Mesodermal cell (in vitro differentiated cells): ENCODE results near the gene IRAK3.

ENCODE experiments used
- H3K27ac ChIP-seq: 2 replicates; pipeline ENCODE4 v1.7.0; 2013; ENCODE audit warnings: mild to moderate bottlenecking, low read depth, low read length, moderate library complexity; ENCODE audit not compliant: severe bottlenecking
- H3K36me3 ChIP-seq: 2 replicates; pipeline ENCODE4 v1.7.1; 2013; ENCODE audit warnings: mild to moderate bottlenecking, low read length, moderate library complexity; ENCODE audit not compliant: control insufficient read depth, insufficient read depth
- H3K4me1 ChIP-seq: one replicate; pipeline ENCODE4 v1.7.1; 2013; ENCODE audit warnings: mild to moderate bottlenecking, low read length; ENCODE audit not compliant: insufficient read depth, control insufficient read depth, poor library complexity, severe bottlenecking
- H3K4me3 ChIP-seq: 2 replicates; pipeline ENCODE4 v1.7.0; 2013; ENCODE audit warnings: low read length, control low read depth, mild to moderate bottlenecking; ENCODE audit not compliant: insufficient read depth, poor library complexity, severe bottlenecking; ENCODE audit errors: extremely low read depth
- H3K9me3 ChIP-seq: 2 replicates; pipeline ENCODE4 v1.7.1; 2013; ENCODE audit warnings: mild to moderate bottlenecking, low read length, moderate library complexity; ENCODE audit not compliant: control insufficient read depth
- WGBS, 2 experiments: methylation state at CpG; one replicate each; pipeline ENCODE4 v1.1.5; 2013; ENCODE audit warnings: missing lambda C conversion rate in 2 of 2; ENCODE audit not compliant: insufficient coverage in 2 of 2; 5-methylcytosine and 5-hydroxymethylcytosine counted together

IRAK3 gene

GRCh38 chr12:66240096-66240820, 51.2 kb downstream of the IRAK3 start:
- 72 to 90% methylated on average over 1 to 4 of the region's 7 CpGs for WGBS, 2 experiments
- Histone ChIP-seq H3K4me3 (no peak overlapping the region), H3K9me3 (no peaks in the 10 kb centered on the region), H3K4me1 (peaks cover 12% of the 10 kb centered on the region), H3K27ac (no peak overlapping the region), H3K36me3 (no peaks in the 10 kb centered on the region)

GRCh38 chr12:66241061-66242043, 52.3 kb downstream of the IRAK3 start:
- H3K9me3 ChIP-seq: no peaks in the 10 kb centered on the region
- H3K4me1 ChIP-seq: peaks cover 12% of the 10 kb centered on the region
- no peaks in the 10 kb centered on the region for H3K36me3 ChIP-seq
- no peak overlapping the region for H3K4me3 ChIP-seq
- 94 to 96% methylated on average over 5 of the region's 7 CpGs for WGBS, 2 experiments
- H3K27ac ChIP-seq: no peak overlapping the region

GRCh38 chr12:66242311-66242710, 53.3 kb downstream of the IRAK3 start:
- Histone ChIP-seq H3K4me3 (no peak overlapping the region), H3K27ac (no peak overlapping the region), H3K4me1 (peaks cover 12% of the 10 kb centered on the region)

GRCh38 chr12:66243911-66244310, 54.9 kb downstream of the IRAK3 start:
- no CpG with 5 or more reads among the region's 2 CpGs for WGBS, 2 experiments
- Histone ChIP-seq H3K9me3 (no peaks in the 10 kb centered on the region), H3K27ac (no peak overlapping the region), H3K4me3 (no peak overlapping the region), H3K36me3 (no peaks in the 10 kb centered on the region), H3K4me1 (peaks cover 6% of the 10 kb centered on the region)

More at GRCh38 chr12:66242311-66242710, 53.3 kb downstream of the IRAK3 start:
- H3K36me3 ChIP-seq: no peaks in the 10 kb centered on the region
- 89 to 96% methylated on average over 1 to 2 of the region's 2 CpGs for WGBS, 2 experiments
- H3K9me3 ChIP-seq: no peaks in the 10 kb centered on the region

- Histone ChIP-seq H3K4me1 (peaks cover 6% of the 10 kb centered on the region), H3K9me3 (no peaks in the 10 kb centered on the region), H3K27ac (no peak overlapping the region), H3K4me3 (no peak overlapping the region), H3K36me3 (no peaks in the 10 kb centered on the region)
- 100% methylated on average over 1 of the region's 1 CpG for WGBS, 2 experiments
These were observed 55.4 kb downstream of the IRAK3 start for GRCh38 chr12:66244446-66244845.

GRCh38 chr12:66247741-66248140, 58.7 kb downstream of the IRAK3 start:
- H3K9me3 ChIP-seq: no peaks in the 10 kb centered on the region
- no peak overlapping the region for H3K27ac ChIP-seq
- no peaks in the 10 kb centered on the region for H3K36me3 ChIP-seq
- H3K4me3 ChIP-seq: no peak overlapping the region
- no peaks in the 10 kb centered on the region for H3K4me1 ChIP-seq

- Histone ChIP-seq H3K4me3 (no peak overlapping the region), H3K27ac (no peak overlapping the region), H3K9me3 (no peaks in the 10 kb centered on the region), H3K4me1 (no peaks in the 10 kb centered on the region), H3K36me3 (no peaks in the 10 kb centered on the region)
- 80 to 83% methylated on average over 1 to 2 of the region's 3 CpGs for WGBS, 2 experiments
These were observed 62.0 kb downstream of the IRAK3 start for GRCh38 chr12:66251049-66251448.

GRCh38 chr12:66252771-66253170, 63.8 kb downstream of the IRAK3 start:
- WGBS, 2 experiments: 100% methylated on average over 1 to 2 of the region's 2 CpGs
- no peak overlapping the region for H3K27ac ChIP-seq
- no peaks in the 10 kb centered on the region for H3K36me3 ChIP-seq
- no peaks in the 10 kb centered on the region for H3K4me1 ChIP-seq
- no peaks in the 10 kb centered on the region for H3K9me3 ChIP-seq
- no peak overlapping the region for H3K4me3 ChIP-seq

- Histone ChIP-seq H3K4me3 (no peak overlapping the region), H3K4me1 (no peaks in the 10 kb centered on the region), H3K36me3 (no peaks in the 10 kb centered on the region), H3K9me3 (no peaks in the 10 kb centered on the region), H3K27ac (no peak overlapping the region)
These were observed 66.7 kb downstream of the IRAK3 start for GRCh38 chr12:66255737-66256136.

GRCh38 chr12:66258011-66258410, 69.0 kb downstream of the IRAK3 start:
- H3K4me3 ChIP-seq: no peak overlapping the region
- no peaks in the 10 kb centered on the region for H3K9me3 ChIP-seq
- no peaks in the 10 kb centered on the region for H3K4me1 ChIP-seq
- no peak overlapping the region for H3K27ac ChIP-seq
- WGBS, 2 experiments: 83 to 88% methylated on average over 3 of the region's 3 CpGs
- no peaks in the 10 kb centered on the region for H3K36me3 ChIP-seq

GRCh38 chr12:66262737-66263136, 73.7 kb downstream of the IRAK3 start:
- no peaks in the 10 kb centered on the region for H3K36me3 ChIP-seq
- no peak overlapping the region for H3K4me3 ChIP-seq
- no peaks in the 10 kb centered on the region for H3K4me1 ChIP-seq
- no peak overlapping the region for H3K27ac ChIP-seq
- H3K9me3 ChIP-seq: no peaks in the 10 kb centered on the region
